Measurements from ENCODE around the gene MUCL3. TPM values are rescaled to one million over a fixed set of nuclear protein-coding genes. Genes with fewer than 3 reads are reported as not detected.

MUCL3 gene
- total RNA-seq, 1 donor from 2014 or later = not detected

- Mint-ChIP-seq H3K9me3 (ENCODE audit: unreplicated experiment) (no peaks in the 10 kb centered on the region), H3K27ac (ENCODE audit: unreplicated experiment) (no peak overlapping the region), H3K36me3 (ENCODE audit: low read depth, unreplicated experiment) (peaks cover 10% of the 10 kb centered on the region), H3K4me3 (ENCODE audit: unreplicated experiment) (no peak overlapping the region), H3K27me3 (ENCODE audit: unreplicated experiment) (peaks cover 9% of the 10 kb centered on the region), H3K4me1 (ENCODE audit: unreplicated experiment) (peaks cover under 1% of the 10 kb centered on the region)
- DNase-seq (ENCODE audit: low spot score) = no peak
- TF ChIP-seq, protein P1, sequence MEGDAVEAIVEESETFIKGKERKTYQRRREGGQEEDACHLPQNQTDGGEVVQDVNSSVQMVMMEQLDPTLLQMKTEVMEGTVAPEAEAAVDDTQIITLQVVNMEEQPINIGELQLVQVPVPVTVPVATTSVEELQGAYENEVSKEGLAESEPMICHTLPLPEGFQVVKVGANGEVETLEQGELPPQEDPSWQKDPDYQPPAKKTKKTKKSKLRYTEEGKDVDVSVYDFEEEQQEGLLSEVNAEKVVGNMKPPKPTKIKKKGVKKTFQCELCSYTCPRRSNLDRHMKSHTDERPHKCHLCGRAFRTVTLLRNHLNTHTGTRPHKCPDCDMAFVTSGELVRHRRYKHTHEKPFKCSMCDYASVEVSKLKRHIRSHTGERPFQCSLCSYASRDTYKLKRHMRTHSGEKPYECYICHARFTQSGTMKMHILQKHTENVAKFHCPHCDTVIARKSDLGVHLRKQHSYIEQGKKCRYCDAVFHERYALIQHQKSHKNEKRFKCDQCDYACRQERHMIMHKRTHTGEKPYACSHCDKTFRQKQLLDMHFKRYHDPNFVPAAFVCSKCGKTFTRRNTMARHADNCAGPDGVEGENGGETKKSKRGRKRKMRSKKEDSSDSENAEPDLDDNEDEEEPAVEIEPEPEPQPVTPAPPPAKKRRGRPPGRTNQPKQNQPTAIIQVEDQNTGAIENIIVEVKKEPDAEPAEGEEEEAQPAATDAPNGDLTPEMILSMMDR (IDR thresholded peaks at IDR 0.05; ENCODE audit: unreplicated experiment) = no peak
Measured at GRCh38 chr6:30947231-30947630, 6.5 kb downstream of the MUCL3 start.

- TF ChIP-seq, protein P1 (IDR thresholded peaks at IDR 0.05; ENCODE audit: unreplicated experiment) = no peak
- Mint-ChIP-seq H3K9me3 (ENCODE audit: unreplicated experiment) (no peaks in the 10 kb centered on the region), H3K4me1 (ENCODE audit: unreplicated experiment) (peaks cover 10% of the 10 kb centered on the region), H3K27me3 (ENCODE audit: unreplicated experiment) (peaks cover 6% of the 10 kb centered on the region), H3K27ac (ENCODE audit: unreplicated experiment) (no peak overlapping the region), H3K4me3 (ENCODE audit: unreplicated experiment) (no peak overlapping the region), H3K36me3 (ENCODE audit: low read depth, unreplicated experiment) (peaks cover 10% of the 10 kb centered on the region)
- no peak for DNase-seq (ENCODE audit: low spot score)
Measured at GRCh38 chr6:30948811-30949210, 8.0 kb downstream of the MUCL3 start.

- peaks cover 6% of the 10 kb centered on the region for H3K27me3 Mint-ChIP-seq (ENCODE audit: unreplicated experiment)
- H3K4me1 Mint-ChIP-seq (ENCODE audit: unreplicated experiment) = peaks cover 24% of the 10 kb centered on the region
Measured at GRCh38 chr6:30951907-30952469, 11.2 kb downstream of the MUCL3 start.

DNA sequence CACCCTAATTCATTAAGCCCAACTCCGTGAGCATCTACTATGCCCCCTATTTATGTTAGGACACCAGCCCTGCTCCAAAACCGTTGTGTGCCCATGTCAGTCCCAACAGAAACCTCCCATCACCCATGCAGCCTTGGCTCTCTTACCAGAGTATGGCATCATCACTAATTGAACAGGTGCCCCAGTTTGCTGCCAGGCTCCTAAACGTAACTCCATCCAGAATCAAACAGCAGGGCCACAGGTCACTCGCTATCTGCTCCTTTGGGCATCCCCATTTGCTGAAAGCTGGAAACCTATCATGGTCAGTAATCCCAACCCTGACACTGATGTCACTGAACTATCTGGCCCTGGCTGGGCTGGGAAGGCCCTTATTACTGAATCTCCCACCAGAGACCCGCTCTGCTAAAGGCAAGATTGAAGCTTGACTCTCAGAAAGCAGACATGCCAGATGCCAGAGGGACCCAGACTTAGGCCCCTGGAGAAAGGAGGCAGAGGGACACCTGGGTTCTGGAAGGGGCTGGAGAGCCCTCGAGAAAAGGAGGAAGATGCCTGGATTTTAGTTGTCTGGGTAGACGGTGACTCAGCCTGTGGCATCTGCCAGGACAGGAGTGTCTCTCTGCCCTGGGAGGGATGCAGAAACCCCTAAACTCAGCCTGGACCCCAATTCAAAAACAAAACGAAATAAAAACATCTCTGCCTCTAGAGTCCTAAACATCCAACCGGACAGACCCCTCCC lies 14.0 kb downstream of the MUCL3 start:
- Mint-ChIP-seq H3K27me3 (ENCODE audit: unreplicated experiment) (peaks cover 7% of the 10 kb centered on the region), H3K4me3 (ENCODE audit: unreplicated experiment) (no peak overlapping the region), H3K9me3 (ENCODE audit: unreplicated experiment) (no peaks in the 10 kb centered on the region), H3K27ac (ENCODE audit: unreplicated experiment) (no peak overlapping the region), H3K4me1 (ENCODE audit: unreplicated experiment) (peaks cover 43% of the 10 kb centered on the region), H3K36me3 (ENCODE audit: low read depth, unreplicated experiment) (peaks cover 6% of the 10 kb centered on the region)
- no peak for DNase-seq (ENCODE audit: low spot score)
- TF ChIP-seq, protein P1 (IDR thresholded peaks at IDR 0.05; ENCODE audit: unreplicated experiment) = no peak

More at GRCh38 chr6:30951907-30952469, 11.2 kb downstream of the MUCL3 start:
- DNase-seq (ENCODE audit: low spot score) = no peak
- Mint-ChIP-seq H3K9me3 (ENCODE audit: unreplicated experiment) (no peaks in the 10 kb centered on the region), H3K4me3 (ENCODE audit: unreplicated experiment) (no peak overlapping the region), H3K36me3 (ENCODE audit: low read depth, unreplicated experiment) (peaks cover 10% of the 10 kb centered on the region), H3K27ac (ENCODE audit: unreplicated experiment) (no peak overlapping the region)
- TF ChIP-seq, protein P1 (IDR thresholded peaks at IDR 0.05; ENCODE audit: unreplicated experiment) = no peak

Data from endothelial cell (in vitro differentiated cells).